HUES64 (cell line): Measurements from ENCODE around the gene PRAMEF13.
"Not testable (repeated sequence)": the region's sequence is repeated elsewhere in the genome, so short reads cannot be mapped to it uniquely, and the experiment has no call there.

Experiments used
- H3K27ac ChIP-seq: 2 replicates; pipeline ENCODE4 v1.7.0; 2013; ENCODE audit warnings: low read depth, low read length, inconsistent platforms
- H3K27me3 ChIP-seq: 2 replicates; pipeline ENCODE4 v1.6.1; 2013; ENCODE audit warnings: mild to moderate bottlenecking, low read length; ENCODE audit not compliant: insufficient read depth
- H3K36me3 ChIP-seq: 2 replicates; pipeline ENCODE4 v1.6.1; 2013; ENCODE audit warnings: mild to moderate bottlenecking, low read length; ENCODE audit not compliant: insufficient read depth
- H3K4me1 ChIP-seq: 2 replicates; pipeline ENCODE4 v1.6.1; 2013; ENCODE audit warnings: mild to moderate bottlenecking, low read length, moderate library complexity; ENCODE audit not compliant: insufficient read depth
- H3K4me3 ChIP-seq: 2 replicates; pipeline ENCODE4 v1.5.1; 2013; ENCODE audit warnings: mild to moderate bottlenecking, low read length, moderate library complexity
- H3K9ac ChIP-seq: 2 replicates; pipeline ENCODE4 v1.6.1; 2013; ENCODE audit warnings: mild to moderate bottlenecking, low read depth, low read length
- H3K9me3 ChIP-seq: 2 replicates; pipeline ENCODE4 v1.6.1; 2013; ENCODE audit warnings: low read depth, low read length; ENCODE audit not compliant: insufficient read depth
- WGBS: fragments of 150-250, 120-280 bp; methylation state at CpG from one replicate; pipeline ENCODE4 v1.1.7; 2013; ENCODE audit warnings: missing lambda C conversion rate; 5-methylcytosine and 5-hydroxymethylcytosine counted together

Gene PRAMEF13

DNA sequence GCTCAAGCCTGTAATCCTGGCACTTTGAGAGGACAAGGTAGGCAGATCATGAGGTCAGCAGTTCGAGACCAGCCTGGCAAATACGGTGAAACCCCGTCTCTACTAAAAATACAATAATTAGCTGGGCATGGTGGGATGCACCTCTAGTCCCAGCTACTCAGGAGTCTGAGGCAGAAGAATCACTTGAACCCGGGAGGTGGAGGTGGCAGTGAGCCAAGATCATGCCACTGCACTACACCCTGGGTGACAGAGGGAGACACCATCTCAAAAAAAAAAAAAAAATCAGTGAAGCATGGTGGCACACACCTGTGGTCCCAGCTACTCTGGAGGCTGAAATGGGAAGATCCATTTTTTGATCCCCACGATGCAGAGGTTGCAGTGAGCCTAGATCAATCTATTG is 28.9 kb upstream of the PRAMEF13 start:
- H3K9ac ChIP-seq, H3K36me3 ChIP-seq, H3K27me3 ChIP-seq, H3K27ac ChIP-seq, H3K4me1 ChIP-seq, H3K4me3 ChIP-seq: not testable (repeated sequence)
- WGBS, result 83% methylated on average over 5 of the region's 5 CpGs
- peaks cover 85% of the 10 kb centered on the region for H3K9me3 ChIP-seq

DNA sequence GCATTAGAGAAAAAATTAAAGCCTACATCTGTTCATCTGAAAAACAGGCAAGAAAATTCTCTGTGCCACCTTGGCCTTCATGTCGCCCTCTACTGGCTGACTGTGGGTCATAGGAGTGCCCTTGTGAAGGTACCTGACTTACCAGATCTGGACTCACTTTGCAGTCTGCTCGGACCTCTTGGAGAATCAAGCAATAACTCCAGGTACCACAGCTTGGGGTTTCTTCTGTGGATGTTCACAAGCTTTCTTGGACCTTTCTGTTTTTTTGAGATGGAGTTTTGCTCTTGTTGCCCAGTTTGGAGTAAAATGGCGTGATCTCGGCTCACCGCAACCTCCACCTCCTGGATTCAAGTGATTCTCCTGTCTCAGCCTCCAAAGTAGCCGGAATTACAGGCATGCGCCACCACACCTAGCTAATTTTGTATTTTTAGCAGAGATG is 27.2 kb upstream of the PRAMEF13 start:
- H3K9me3 ChIP-seq, result peaks cover 80% of the 10 kb centered on the region

DNA sequence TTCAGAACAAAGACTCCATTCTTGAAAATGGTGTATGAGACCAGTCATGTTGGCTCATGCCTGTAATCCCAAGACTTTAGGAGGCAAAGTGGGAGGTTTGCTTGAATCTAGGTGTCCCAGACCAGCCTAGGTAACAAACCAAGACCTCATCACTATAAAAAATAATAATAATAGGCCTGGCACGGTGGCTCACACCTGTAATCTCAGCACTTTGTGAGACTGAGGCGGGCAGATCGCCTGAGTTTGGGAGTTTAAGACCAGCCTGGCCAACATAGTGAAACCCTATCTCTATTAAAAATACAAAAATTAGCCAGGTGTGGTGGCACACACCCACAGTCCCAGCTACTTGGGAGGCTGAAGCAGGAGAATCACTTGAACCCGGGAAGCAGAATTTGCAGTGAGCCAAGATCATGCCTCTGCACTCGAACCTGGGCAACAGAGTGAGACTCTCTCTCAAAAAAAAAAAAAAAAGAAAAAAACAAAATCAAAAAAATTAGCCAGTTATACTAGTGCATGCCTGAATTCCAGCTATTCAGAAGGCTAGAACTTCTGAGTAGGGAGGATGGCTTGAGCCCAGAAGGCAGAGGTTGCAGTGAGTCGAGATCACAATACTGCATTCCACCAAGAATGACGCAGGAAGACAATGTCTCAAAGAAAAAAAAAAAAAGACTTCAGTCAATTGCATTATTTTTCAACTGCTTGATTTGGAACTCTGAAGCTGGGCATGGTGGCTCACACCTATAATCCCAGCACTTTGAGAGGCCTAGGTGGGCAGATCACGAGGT is 26.3 kb upstream of the PRAMEF13 start:
- 79% methylated on average over 8 of the region's 8 CpGs for WGBS
- not testable (repeated sequence) for H3K4me3 ChIP-seq, H3K27me3 ChIP-seq, H3K9ac ChIP-seq, H3K4me1 ChIP-seq, H3K36me3 ChIP-seq, H3K27ac ChIP-seq
- H3K9me3 ChIP-seq, result peaks cover 72% of the 10 kb centered on the region

More for the DNA sequence above, 27.2 kb upstream of the PRAMEF13 start:
- WGBS, result 78% methylated on average over 7 of the region's 7 CpGs
- H3K27ac ChIP-seq, result no peak overlapping the region
- no peaks in the 10 kb centered on the region for H3K36me3 ChIP-seq
- H3K27me3 ChIP-seq, result no peaks in the 10 kb centered on the region
- no peaks in the 10 kb centered on the region for H3K4me1 ChIP-seq
- no peak overlapping the region for H3K9ac ChIP-seq
- H3K4me3 ChIP-seq, result no peak overlapping the region

DNA sequence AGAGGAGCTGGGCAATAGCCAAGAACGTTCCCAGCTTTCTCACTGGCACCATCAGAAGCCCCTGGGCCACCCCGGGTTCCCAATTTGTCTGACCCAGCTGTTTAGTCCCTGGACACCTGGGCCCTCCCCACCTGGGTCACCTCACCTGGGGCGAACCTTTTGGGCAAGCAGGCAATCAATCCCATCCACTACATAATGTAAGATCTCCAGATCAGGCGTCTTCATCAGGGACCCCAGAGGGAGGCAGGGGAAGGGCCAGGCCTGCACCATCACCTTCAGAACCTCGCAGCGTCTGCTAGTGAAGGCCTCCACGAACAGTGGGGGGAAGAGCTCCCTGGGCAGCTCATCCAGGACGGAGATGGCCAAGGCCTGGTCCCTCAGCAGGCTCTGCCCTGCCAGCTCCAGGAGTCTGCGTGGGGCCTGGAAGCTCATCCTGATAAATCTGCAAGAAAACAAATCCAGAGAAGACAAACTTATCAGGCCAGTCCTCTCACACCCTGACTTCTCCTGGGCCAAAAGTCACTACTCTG is 24.5 kb upstream of the PRAMEF13 start, which contains the start of gene PRAMEF18:
Gene PRAMEF18, minus strand, starts transcription at position 480 of the 530 bp plus-strand sequence. Its CDS starts 48 bp downstream, at position 432.
- not testable (repeated sequence) for H3K9ac ChIP-seq, H3K4me3 ChIP-seq, H3K27ac ChIP-seq, H3K4me1 ChIP-seq, H3K36me3 ChIP-seq, H3K27me3 ChIP-seq
- 70% methylated on average over 9 of the region's 9 CpGs for WGBS
- peaks cover 59% of the 10 kb centered on the region for H3K9me3 ChIP-seq

DNA sequence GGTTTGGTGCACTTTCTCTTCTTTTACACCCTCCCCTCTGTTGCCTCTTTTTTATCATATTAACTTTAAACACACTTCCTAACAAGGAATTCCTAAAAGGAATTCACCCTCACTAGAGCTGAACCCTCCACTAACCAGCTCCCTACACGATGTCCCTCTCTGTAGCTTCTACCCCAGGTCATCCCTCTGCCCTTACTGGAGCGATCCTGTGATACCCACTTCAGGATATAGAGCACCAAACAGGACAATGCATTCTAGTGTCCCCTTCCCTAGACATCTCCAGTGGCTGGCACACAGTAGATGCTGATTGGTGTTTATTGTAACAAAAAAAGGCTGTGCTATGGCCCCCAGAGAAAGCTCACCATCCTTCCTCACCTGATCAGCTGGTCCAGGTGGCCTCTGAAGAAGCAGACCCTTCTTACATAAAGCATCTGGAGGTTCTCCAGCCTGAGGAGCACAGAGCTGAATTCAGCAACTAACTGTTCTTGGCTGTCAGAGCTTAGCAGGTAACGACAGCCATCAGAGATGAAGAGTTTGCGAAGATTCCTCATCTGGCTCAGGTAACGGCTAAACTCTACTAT is 23.4 kb upstream of the PRAMEF13 start:
- Histone ChIP-seq H3K27me3 (no peaks in the 10 kb centered on the region), H3K36me3 (no peaks in the 10 kb centered on the region), H3K9me3 (peaks cover 48% of the 10 kb centered on the region), H3K4me3 (no peak overlapping the region), H3K9ac (no peak overlapping the region), H3K4me1 (no peaks in the 10 kb centered on the region), H3K27ac (no peak overlapping the region)
- WGBS, result 76% methylated on average over 5 of the region's 5 CpGs

DNA sequence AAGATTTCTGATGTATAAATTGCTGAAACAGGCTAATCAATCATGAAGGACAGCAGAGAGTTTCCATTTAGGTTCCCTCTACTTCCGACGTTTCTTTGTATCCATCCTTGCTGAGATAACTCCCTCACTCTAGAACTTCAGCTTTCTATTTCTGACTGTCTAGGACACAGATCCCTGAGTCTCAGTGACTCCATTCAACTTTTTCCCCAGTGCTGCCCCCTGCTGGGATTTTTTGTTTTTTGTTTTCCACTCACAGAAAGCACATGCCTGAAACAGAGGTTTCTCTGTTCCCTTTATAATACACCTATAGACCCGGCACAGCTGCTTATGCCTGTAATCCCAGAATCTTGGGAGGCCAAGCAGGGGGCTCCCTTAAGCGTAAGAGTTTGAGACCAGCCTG is 21.6 kb upstream of the PRAMEF13 start:
- not testable (repeated sequence) for H3K9ac ChIP-seq, H3K4me1 ChIP-seq, H3K27ac ChIP-seq, H3K27me3 ChIP-seq, H3K36me3 ChIP-seq, H3K4me3 ChIP-seq
- no CpG with 5 or more reads among the region's 4 CpGs for WGBS
- peaks cover 32% of the 10 kb centered on the region for H3K9me3 ChIP-seq

DNA sequence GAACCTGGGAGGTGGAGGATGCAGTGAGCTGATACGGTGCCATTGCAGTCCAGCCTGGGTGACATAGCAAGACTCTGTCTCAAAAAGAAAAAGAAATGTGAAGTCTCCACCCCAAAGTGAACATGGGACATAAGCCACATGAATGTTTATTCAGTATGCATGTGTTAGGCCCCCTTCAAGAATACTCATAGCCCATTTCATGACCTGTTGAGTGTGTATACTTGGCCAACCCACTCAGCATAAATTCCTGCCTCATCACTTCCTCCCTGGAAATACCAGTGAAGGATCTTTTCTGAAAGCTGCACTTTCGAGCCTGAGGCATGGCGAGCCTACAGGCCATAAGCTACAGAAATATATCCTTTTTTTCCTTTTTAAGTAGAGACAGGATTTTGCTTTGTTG is 18.0 kb upstream of the PRAMEF13 start:
- H3K27ac ChIP-seq, H3K4me3 ChIP-seq, H3K27me3 ChIP-seq, H3K9ac ChIP-seq, H3K36me3 ChIP-seq, H3K9me3 ChIP-seq, H3K4me1 ChIP-seq: not testable (repeated sequence)
- no CpG with 5 or more reads among the region's 3 CpGs for WGBS

DNA sequence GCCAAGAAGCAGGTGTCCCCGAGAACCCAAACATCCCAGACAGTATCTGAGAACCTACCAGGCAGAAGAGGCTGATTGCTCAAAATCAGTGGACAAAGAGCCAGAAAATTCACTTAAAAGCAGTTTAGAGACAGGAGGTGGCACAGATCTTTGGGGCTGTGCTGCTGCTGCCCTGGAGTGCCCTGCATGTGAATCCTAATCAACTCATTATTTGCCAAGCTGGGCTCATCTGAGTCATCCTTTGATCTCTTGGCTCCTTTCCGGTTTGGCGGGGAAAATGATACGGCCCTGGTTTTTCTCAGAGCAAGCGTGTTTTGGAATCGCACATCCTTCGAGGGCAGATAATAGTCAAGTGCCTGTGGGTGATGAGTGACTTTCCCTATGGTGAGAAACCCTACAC is 15.4 kb upstream of the PRAMEF13 start:
- H3K27me3 ChIP-seq, H3K9ac ChIP-seq, H3K4me1 ChIP-seq, H3K4me3 ChIP-seq, H3K9me3 ChIP-seq, H3K27ac ChIP-seq, H3K36me3 ChIP-seq: not testable (repeated sequence)
- WGBS, result no CpG with 5 or more reads among the region's 7 CpGs

DNA sequence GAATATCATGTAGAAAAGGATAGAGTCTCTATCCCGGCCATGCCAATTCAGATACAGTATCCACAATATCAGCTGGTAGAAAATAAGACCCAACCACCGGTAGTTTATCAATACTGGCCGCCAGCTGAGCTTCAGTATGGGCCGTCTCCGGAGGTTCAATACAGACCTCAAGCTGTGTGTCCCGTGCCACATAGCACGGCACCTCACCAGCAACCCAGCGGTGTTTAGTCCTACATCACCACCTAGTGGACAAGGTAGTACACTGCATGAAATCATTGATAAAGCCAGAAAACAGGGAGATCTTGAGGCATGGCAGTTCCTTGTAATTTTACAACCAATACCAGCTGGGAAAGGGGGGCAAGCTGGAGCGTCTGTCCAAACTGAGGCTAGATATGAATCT is 7.5 kb upstream of the PRAMEF13 start:
- not testable (repeated sequence) for H3K9me3 ChIP-seq
- no CpG with 5 or more reads among the region's 9 CpGs for WGBS

DNA sequence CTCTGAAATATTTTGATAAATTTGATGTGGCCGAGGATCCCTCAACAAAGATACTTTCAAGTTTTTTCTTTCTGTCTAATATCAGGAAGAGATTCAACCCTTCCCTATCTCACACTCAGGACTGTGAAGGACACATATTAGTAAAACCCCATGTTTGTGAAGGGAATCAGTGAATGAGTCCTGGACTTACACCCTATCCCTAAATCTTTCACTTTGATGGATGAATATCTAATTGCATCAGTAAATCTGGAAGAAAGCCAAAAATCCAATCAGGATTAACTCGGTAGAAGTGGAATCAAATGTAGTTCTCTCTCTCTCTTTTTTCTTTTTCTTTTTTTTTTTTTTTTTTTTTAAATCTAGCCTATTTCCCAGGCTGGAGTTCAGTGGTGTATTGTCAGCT is 29.7 kb downstream of the PRAMEF13 start, which contains the start of gene PRAMEF9:
Gene PRAMEF9, plus strand, starts transcription at position 301 of the 400 bp plus-strand sequence. CDS start 3,433 bp downstream, outside the sequence.
- H3K9ac ChIP-seq, H3K27ac ChIP-seq, H3K27me3 ChIP-seq, H3K4me1 ChIP-seq, H3K36me3 ChIP-seq, H3K9me3 ChIP-seq, H3K4me3 ChIP-seq: not testable (repeated sequence)
- WGBS, result no CpG with 5 or more reads among the region's 2 CpGs

More for the DNA sequence above, 7.5 kb upstream of the PRAMEF13 start:
- H3K4me1 ChIP-seq, H3K36me3 ChIP-seq, H3K4me3 ChIP-seq, H3K9ac ChIP-seq, H3K27ac ChIP-seq, H3K27me3 ChIP-seq: not testable (repeated sequence)

DNA sequence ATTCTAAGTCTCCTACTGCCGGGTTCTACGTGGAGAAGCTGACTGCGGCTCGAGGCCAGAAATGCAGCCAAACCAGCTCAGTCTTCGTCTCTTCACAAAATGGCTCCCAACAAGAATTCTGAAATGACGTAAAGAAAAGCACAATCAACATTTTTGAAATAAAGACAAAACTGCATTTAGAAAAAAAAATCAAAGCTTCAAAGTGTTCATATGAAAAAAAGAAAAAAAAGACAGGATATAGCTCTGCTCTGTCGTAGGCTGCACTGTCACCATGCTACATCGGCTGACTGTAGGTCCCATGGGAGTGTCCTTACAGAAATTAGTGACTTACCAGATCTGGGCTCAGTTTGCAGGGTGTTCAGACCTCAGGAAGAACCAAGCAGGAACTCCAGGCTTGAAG is 35.7 kb downstream of the PRAMEF13 start, which contains the start of gene HNRNPCL4:
Gene HNRNPCL4, minus strand, starts transcription at position 101 of the 400 bp plus-strand sequence. CDS start 164 bp downstream, outside the sequence.
- not testable (repeated sequence) for H3K4me3 ChIP-seq, H3K9me3 ChIP-seq, H3K9ac ChIP-seq, H3K27me3 ChIP-seq, H3K4me1 ChIP-seq, H3K27ac ChIP-seq, H3K36me3 ChIP-seq
- whole genome bisulfite sequencing, result no CpG with 5 or more reads among the region's 8 CpGs
